HL-60 (cell line): ENCODE data around the gene BCL2L15.
A peak's percentile ranks its signal among the peaks of the same experiment; 100 is the strongest.

Experiments used
- POLR2AphosphoS5 ChIP-seq: IDR thresholded peaks from 2 replicates; pipeline ENCODE4 v1.6.1; 2012; ENCODE audit warnings: low read depth
- TF ChIP-seq, protein P1 (sequence below): IDR thresholded peaks from one replicate; pipeline ENCODE4 v1.5.1; 2011; ENCODE audit warnings: low read length, control low read depth, inconsistent platforms; ENCODE audit not compliant: insufficient read depth

GRCh38 chr1:113928941-113929749 is 41.8 kb upstream of the BCL2L15 start, which contains the start of gene HIPK1:
- peak; percentile 83 for TF ChIP-seq POLR2AphosphoS5
- TF ChIP-seq, protein P1, sequence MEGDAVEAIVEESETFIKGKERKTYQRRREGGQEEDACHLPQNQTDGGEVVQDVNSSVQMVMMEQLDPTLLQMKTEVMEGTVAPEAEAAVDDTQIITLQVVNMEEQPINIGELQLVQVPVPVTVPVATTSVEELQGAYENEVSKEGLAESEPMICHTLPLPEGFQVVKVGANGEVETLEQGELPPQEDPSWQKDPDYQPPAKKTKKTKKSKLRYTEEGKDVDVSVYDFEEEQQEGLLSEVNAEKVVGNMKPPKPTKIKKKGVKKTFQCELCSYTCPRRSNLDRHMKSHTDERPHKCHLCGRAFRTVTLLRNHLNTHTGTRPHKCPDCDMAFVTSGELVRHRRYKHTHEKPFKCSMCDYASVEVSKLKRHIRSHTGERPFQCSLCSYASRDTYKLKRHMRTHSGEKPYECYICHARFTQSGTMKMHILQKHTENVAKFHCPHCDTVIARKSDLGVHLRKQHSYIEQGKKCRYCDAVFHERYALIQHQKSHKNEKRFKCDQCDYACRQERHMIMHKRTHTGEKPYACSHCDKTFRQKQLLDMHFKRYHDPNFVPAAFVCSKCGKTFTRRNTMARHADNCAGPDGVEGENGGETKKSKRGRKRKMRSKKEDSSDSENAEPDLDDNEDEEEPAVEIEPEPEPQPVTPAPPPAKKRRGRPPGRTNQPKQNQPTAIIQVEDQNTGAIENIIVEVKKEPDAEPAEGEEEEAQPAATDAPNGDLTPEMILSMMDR: no peak
